ENCODE results near the gene TP63.

Gene TP63

DNA sequence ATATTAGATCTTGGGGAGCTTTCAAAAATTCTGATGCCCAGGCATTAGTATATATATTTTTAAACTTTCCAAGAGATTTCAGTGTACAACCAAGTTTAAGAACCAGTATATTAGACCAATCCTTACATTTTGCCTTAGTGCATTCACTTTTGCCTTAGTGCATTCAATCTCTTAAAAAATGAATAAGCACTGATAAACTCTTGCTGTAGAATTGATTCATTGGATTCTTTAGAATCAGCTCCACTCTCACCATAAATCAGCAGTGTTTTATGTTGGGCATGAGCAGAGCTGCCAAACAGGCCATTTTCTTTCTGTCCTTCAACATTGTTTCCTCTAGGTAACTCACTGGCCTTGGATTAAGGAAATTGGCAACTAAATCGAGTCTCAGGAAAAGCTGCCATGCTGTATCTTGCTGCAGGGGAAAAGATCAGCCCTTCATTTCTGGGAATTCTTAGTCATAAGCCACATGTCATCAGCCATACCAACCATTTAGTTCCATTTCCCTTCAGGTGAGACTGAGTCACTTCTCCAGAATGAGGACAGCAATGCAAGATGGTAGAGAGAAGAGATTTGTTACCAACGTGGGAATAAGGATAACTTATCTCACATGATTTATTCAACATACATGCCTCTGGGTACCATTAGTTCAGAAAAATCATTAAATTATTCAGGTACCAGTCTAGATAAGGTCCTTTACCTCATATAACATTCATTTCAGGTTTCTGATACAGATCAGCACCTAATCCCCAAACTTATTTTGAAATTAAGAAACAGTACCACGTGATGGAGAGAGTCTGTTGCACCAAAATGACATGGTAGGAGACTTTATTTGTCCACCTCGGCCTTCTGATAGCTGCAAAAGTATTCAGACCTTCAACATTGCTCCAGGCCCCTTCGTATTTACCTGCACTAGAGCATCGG is 297.0 kb downstream of the TP63 start:
- no peak overlapping the region for H3K9ac ChIP-seq (ENCODE audit: low read depth in 1 of 2, low read length in 2 of 2)
- no peaks in the 10 kb centered on the region for H3K9me3 ChIP-seq (ENCODE audit: control insufficient read depth in 1 of 2, low read length in 2 of 2)
- no peak overlapping the region for H3K27ac ChIP-seq (ENCODE audit: low read depth, low read length)
- H3K4me3 ChIP-seq (ENCODE audit: low read depth in 1 of 2, low read length in 2 of 2): no peak overlapping the region
- H3K27me3 ChIP-seq (ENCODE audit: control insufficient read depth in 1 of 2, insufficient read depth in 2 of 2, low read length in 2 of 2): no peaks in the 10 kb centered on the region
- H3K4me1 ChIP-seq (ENCODE audit: control insufficient read depth in 1 of 2, insufficient read depth in 2 of 2, low read length in 2 of 2): no peaks in the 10 kb centered on the region
- no peaks in the 10 kb centered on the region for H3K36me3 ChIP-seq (ENCODE audit: control insufficient read depth in 1 of 2, insufficient read depth in 2 of 2, low read length in 2 of 2)

DNA sequence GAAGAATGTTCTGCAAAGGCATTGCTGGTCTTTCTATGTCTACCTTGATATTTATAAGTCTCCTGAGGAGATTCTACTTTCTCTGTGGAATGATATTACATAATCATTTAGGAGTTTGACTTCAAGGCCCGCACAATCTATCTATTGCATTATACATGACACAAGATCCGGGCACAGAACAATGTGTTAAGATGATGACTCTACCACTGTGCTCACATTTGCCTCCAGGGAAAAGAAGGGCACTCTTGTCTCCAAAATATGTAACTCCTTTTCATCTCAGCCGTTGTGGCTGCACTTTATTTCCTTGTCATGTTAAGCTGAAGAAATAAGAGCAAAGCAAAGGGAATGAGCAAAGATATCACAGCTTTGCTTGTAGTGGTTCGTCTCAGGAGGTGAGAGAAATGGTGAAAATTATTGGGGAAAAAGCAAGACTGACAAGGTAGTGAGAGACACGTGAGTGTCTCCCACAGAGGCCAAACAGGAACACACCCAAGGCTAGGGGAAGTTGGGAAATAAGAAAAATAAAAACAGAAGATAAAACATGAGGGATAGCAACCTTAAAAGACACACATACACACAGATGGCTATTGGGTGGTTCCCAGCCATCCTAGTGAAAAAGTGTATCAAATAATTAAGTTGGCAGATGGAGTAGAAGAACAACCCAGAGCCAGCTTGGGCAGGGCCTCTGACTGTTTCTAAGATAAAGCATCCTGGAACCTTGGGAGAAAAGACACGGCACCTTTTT is 305.2 kb downstream of the TP63 start:
- no peaks in the 10 kb centered on the region for H3K36me3 ChIP-seq (ENCODE audit: control insufficient read depth in 1 of 2, insufficient read depth in 2 of 2, low read length in 2 of 2)

DNA sequence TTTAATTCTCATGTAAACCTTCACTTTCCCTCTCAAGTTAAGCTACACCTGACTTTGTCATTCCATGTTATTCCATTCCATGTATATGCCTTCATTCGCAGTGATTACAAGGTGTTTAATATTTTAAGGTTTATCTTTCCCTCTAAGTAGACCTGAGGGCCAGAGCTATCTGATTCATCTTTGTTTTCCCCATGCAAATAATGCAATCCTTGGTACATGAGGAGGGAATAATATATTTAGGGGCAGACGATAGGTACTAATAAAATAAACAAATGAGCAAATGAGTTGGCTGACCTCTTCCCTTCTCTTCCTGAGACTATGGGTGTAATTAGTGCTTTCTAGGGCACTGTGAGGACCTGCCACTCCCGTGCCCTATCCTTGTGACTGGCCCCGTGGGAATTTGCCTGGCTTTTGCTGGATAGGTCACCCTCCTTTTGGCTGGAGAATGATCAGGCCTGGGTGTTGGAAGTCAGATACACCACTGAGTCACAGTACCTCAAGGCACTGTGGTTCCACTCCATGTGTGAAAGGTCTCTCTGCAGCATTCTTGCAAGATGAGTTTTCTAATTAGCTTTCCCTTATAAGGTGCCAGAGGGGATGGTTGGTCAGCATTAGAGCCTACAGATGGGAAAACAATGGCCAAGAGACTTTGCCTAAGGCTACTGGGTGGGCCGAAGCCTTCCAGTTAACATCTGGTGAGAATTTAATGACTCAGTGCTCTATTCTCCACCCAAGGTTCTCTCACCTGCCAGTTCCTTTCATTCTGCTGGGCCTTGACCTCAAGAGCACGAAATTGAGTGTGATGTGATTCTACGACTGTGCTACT is 306.3 kb downstream of the TP63 start:
- peaks cover 8 to 11% of the 10 kb centered on the region in 2 donors for H3K4me1 ChIP-seq (ENCODE audit: control insufficient read depth in 1 of 2, insufficient read depth in 2 of 2, low read length in 2 of 2)
- no peaks in the 10 kb centered on the region for H3K27me3 ChIP-seq (ENCODE audit: control insufficient read depth in 1 of 2, insufficient read depth in 2 of 2, low read length in 2 of 2)
- H3K27ac ChIP-seq (ENCODE audit: low read depth, low read length): no peak overlapping the region
- H3K4me3 ChIP-seq (ENCODE audit: low read depth in 1 of 2, low read length in 2 of 2): no peak overlapping the region
- H3K9ac ChIP-seq (ENCODE audit: low read depth in 1 of 2, low read length in 2 of 2): no peak overlapping the region
- H3K9me3 ChIP-seq (ENCODE audit: control insufficient read depth in 1 of 2, low read length in 2 of 2): no peaks in the 10 kb centered on the region
- no peaks in the 10 kb centered on the region for H3K36me3 ChIP-seq (ENCODE audit: control insufficient read depth in 1 of 2, insufficient read depth in 2 of 2, low read length in 2 of 2)

More for the DNA sequence above, 305.2 kb downstream of the TP63 start:
- H3K9me3 ChIP-seq (ENCODE audit: control insufficient read depth in 1 of 2, low read length in 2 of 2): no peaks in the 10 kb centered on the region
- H3K4me1 ChIP-seq (ENCODE audit: control insufficient read depth in 1 of 2, insufficient read depth in 2 of 2, low read length in 2 of 2): peaks cover 4 to 10% of the 10 kb centered on the region in 2 donors
- H3K27me3 ChIP-seq (ENCODE audit: control insufficient read depth in 1 of 2, insufficient read depth in 2 of 2, low read length in 2 of 2): no peaks in the 10 kb centered on the region
- H3K9ac ChIP-seq (ENCODE audit: low read depth in 1 of 2, low read length in 2 of 2): no peak overlapping the region
- no peak overlapping the region for H3K4me3 ChIP-seq (ENCODE audit: low read depth in 1 of 2, low read length in 2 of 2)
- no peak overlapping the region for H3K27ac ChIP-seq (ENCODE audit: low read depth, low read length)

DNA sequence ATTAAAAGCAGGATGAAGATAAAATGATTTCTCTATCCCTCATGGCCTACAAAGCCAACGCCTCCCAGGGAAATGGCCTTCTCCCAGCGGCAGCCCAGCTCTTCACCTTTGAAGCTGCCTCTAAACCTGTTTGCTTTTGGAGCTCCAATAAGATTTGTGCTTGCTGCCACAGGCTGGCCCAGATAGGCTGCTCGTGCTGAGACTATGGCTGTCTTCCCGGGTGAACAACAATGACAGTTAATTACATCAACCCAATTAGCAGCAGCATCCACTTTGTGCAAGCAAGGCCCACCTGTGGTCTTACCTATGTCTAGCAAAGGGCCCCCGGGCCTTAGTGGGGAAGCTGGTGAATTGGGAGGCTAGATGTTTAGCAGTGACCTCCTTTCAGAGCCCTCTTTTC is 309.9 kb downstream of the TP63 start:
- Histone ChIP-seq H3K9me3 (ENCODE audit: control insufficient read depth in 1 of 2, low read length in 2 of 2) (no peaks in the 10 kb centered on the region), H3K9ac (ENCODE audit: low read depth in 1 of 2, low read length in 2 of 2) (no peak overlapping the region), H3K36me3 (ENCODE audit: control insufficient read depth in 1 of 2, insufficient read depth in 2 of 2, low read length in 2 of 2) (no peaks in the 10 kb centered on the region), H3K27ac (ENCODE audit: low read depth, low read length) (peak overlapping the region; percentile 24), H3K4me1 (ENCODE audit: control insufficient read depth in 1 of 2, insufficient read depth in 2 of 2, low read length in 2 of 2) (peaks cover 15 to 20% of the 10 kb centered on the region in 2 donors), H3K27me3 (ENCODE audit: control insufficient read depth in 1 of 2, insufficient read depth in 2 of 2, low read length in 2 of 2) (no peaks in the 10 kb centered on the region), H3K4me3 (ENCODE audit: low read depth in 1 of 2, low read length in 2 of 2) (no peak overlapping the region)

DNA sequence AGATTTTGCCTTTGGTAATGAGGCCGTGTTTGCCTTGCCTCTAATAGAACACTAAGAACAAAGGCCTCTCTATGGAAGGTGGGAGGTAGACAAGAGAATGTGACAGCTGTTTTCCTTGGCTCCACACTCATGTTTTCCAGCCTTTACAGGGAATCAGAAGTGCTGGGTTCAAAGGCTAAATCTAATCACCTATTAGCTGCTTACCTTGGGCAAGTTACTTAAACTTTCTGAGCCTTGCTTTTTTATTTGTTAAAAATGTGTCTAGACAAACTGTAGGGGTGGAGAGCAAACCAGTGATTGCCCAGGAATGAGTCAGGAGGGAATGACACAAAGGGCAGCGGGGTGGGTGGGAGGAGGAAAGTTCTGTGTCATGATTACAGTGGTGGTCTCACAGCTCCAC is 310.5 kb downstream of the TP63 start:
- no peak overlapping the region for H3K9ac ChIP-seq (ENCODE audit: low read depth in 1 of 2, low read length in 2 of 2)
- H3K36me3 ChIP-seq (ENCODE audit: control insufficient read depth in 1 of 2, insufficient read depth in 2 of 2, low read length in 2 of 2): no peaks in the 10 kb centered on the region
- H3K27ac ChIP-seq (ENCODE audit: low read depth, low read length): no peak overlapping the region
- peaks cover 15 to 20% of the 10 kb centered on the region in 2 donors for H3K4me1 ChIP-seq (ENCODE audit: control insufficient read depth in 1 of 2, insufficient read depth in 2 of 2, low read length in 2 of 2)
- H3K4me3 ChIP-seq (ENCODE audit: low read depth in 1 of 2, low read length in 2 of 2): no peak overlapping the region
- H3K27me3 ChIP-seq (ENCODE audit: control insufficient read depth in 1 of 2, insufficient read depth in 2 of 2, low read length in 2 of 2): no peaks in the 10 kb centered on the region
- no peaks in the 10 kb centered on the region for H3K9me3 ChIP-seq (ENCODE audit: control insufficient read depth in 1 of 2, low read length in 2 of 2)

DNA sequence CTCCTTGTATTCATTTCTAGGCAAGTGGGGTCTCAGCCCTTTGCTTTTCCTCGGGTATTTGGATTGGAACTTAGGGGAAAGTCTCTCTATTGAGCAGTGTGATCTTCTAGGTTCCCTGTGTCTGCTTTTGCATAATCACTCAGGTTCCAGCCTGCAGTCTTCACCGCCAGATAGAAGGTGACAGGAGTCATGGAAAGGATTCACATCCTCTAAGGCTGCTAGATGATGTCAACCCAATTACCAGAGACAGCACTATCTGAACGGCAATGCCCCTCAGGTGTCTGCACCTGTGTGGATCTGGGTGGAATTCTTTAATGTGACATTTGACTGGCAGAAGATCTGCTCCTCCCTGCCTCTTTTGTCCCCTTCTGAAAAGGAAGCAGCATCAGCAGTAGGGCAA is 311.8 kb downstream of the TP63 start:
- no peak overlapping the region for H3K4me3 ChIP-seq (ENCODE audit: low read depth in 1 of 2, low read length in 2 of 2)
- H3K9me3 ChIP-seq (ENCODE audit: control insufficient read depth in 1 of 2, low read length in 2 of 2): no peaks in the 10 kb centered on the region
- H3K27ac ChIP-seq (ENCODE audit: low read depth, low read length): no peak overlapping the region
- no peaks in the 10 kb centered on the region for H3K36me3 ChIP-seq (ENCODE audit: control insufficient read depth in 1 of 2, insufficient read depth in 2 of 2, low read length in 2 of 2)
- H3K9ac ChIP-seq (ENCODE audit: low read depth in 1 of 2, low read length in 2 of 2): no peak overlapping the region
- H3K4me1 ChIP-seq (ENCODE audit: control insufficient read depth in 1 of 2, insufficient read depth in 2 of 2, low read length in 2 of 2): peaks cover 15 to 20% of the 10 kb centered on the region in 2 donors
- no peaks in the 10 kb centered on the region for H3K27me3 ChIP-seq (ENCODE audit: control insufficient read depth in 1 of 2, insufficient read depth in 2 of 2, low read length in 2 of 2)

DNA sequence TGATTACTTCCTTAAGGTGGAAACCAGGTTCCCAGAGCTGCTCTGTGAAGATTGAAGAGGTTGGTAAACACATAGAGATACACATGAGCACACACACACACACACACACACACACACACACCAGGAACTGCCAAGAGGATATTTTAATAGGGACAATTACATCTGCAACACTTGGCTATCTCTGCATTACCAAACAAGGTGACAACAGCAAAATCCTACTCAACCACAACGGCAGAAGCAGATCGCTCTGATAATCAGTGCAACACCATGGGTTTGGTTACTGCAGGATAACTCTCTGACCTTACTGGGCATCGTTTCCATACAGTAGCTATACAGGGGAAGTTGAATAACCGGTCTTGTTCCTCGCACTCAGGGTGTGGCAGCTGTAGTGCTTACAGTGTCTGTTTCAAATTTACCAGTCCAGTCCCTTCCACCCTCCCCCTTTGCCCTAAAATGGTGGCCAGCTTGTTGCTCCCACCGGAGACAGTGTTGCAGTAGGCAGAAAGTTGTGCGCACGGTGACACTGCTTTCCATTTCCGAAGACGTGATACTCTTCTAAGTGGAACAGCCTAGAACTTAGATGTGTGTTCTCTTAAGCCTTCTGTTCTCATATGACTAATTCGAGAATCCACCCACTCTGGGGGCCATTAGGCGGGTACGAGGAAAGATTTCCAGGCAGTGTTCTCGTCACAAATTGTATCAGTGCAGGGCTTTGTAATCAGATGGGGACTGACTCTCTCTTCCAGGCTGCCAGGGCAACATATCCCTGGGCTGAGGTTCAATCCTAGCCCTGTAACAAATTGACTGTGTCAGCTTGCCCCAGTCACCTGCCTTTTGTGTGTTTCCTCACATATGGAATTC is 313.3 kb downstream of the TP63 start:
- no peak overlapping the region for H3K9ac ChIP-seq (ENCODE audit: low read depth in 1 of 2, low read length in 2 of 2)

DNA sequence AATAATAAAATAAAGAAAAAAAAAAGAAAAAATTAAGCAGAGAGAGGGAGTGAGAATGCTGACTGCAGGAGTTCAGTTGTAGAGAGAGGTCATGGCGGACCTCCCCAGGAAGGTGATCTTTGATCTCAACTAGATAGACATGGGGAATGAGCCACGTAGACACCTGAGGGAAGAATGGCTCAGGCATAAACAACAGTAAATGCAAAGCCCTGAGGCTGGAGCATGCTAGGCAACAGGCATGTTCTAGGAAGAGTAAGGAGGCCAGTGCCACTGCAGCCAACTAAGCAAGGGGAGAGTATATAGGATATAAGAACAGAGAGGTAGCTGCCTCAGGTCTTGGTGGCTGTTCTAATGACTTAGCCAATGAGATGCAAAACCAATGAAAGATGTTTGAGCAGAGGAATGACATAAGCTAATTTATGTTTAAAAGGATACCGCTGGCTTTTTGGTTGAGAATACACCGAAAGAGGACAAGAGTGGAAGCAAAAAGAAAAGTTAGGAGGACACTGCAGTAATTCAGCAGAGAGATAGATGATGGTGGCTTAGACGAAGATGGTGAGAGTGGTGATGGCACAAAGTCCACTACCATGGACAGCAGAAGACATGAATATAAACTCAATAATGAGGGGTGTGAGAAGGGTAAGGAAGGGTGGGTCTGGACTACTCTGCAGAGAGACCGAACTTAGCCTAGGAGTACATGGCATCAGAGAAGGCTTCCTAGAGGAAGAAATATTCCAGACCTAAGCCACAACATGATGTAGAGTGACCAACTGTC is 314.9 kb downstream of the TP63 start:
- Histone ChIP-seq H3K27me3 (ENCODE audit: control insufficient read depth in 1 of 2, insufficient read depth in 2 of 2, low read length in 2 of 2) (no peaks in the 10 kb centered on the region), H3K9me3 (ENCODE audit: control insufficient read depth in 1 of 2, low read length in 2 of 2) (no peaks in the 10 kb centered on the region), H3K4me1 (ENCODE audit: control insufficient read depth in 1 of 2, insufficient read depth in 2 of 2, low read length in 2 of 2) (peaks cover 13% of the 10 kb centered on the region in 2 donors), H3K27ac (ENCODE audit: low read depth, low read length) (no peak overlapping the region), H3K9ac (ENCODE audit: low read depth in 1 of 2, low read length in 2 of 2) (no peak overlapping the region), H3K4me3 (ENCODE audit: low read depth in 1 of 2, low read length in 2 of 2) (no peak overlapping the region), H3K36me3 (ENCODE audit: control insufficient read depth in 1 of 2, insufficient read depth in 2 of 2, low read length in 2 of 2) (no peaks in the 10 kb centered on the region)

More for the DNA sequence above, 313.3 kb downstream of the TP63 start:
- Histone ChIP-seq H3K4me1 (ENCODE audit: control insufficient read depth in 1 of 2, insufficient read depth in 2 of 2, low read length in 2 of 2) (peaks cover 15 to 20% of the 10 kb centered on the region in 2 donors), H3K27ac (ENCODE audit: low read depth, low read length) (no peak overlapping the region), H3K27me3 (ENCODE audit: control insufficient read depth in 1 of 2, insufficient read depth in 2 of 2, low read length in 2 of 2) (no peaks in the 10 kb centered on the region), H3K9me3 (ENCODE audit: control insufficient read depth in 1 of 2, low read length in 2 of 2) (no peaks in the 10 kb centered on the region), H3K36me3 (ENCODE audit: control insufficient read depth in 1 of 2, insufficient read depth in 2 of 2, low read length in 2 of 2) (no peaks in the 10 kb centered on the region), H3K4me3 (ENCODE audit: low read depth in 1 of 2, low read length in 2 of 2) (peak overlapping the region in 1 of 2 donors; percentile 9)

Data from duodenal mucosa (tissue), 2 donors.